ENCODE measurements around the gene TENT5C. TPM values are rescaled to one million over a fixed set of nuclear protein-coding genes. Genes with fewer than 3 reads are reported as not detected.
A peak's percentile ranks its signal among the peaks of the same experiment; 100 is the strongest.
"Not testable (repeated sequence)": the region's sequence is repeated elsewhere in the genome, so short reads cannot be mapped to it uniquely, and the experiment has no call there.

The TENT5C gene
- 4.5 and 6.3 TPM in 2 replicates for total RNA-seq (2014; rRNA removed; shearing (Covaris generic))

DNA sequence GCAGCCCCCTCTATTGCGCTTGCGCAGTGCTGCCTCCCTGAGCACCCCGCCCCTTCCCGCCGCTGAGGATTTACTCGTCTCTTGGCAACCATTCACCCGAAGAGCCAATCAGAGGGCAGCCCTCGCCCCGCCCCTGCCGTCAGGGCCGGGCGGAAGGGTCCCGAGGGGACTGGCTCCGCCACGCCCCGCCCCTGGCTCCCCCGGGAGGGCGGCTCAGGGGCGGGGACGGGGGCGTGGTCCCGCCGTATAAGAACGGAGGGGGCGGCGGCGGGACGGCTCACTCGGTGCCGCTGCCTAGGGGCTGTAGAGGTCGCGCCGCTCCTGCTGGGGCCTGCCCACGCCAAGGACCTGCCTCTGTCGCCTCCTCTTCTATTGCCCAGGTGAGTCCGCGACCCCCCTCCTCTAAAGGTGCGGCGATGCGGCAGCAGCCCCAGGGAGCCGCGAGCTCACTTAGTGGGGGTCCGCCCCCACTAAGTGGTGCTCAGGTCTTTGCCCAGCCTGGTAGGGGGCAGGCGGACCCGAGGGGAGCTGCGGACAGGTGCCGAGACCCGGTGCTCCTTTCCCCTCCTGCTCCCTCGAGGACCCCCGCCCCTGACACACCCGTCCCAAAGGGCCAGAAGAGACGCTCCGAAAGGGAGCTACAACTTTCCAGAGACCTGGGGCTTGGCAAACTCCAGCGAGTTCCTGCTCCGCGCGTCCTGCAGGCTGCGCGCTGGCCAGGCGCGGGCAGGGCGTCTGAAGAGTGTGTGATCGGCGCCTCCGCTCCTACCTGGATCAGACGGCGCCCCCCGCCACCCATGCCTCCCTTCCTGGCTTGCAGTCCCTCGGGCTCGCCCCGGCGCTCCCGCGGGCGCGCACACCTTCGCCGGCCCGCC lies at the start of gene TENT5C:
TENT5C (plus strand) TSS at position 275 of the 875 bp plus-strand sequence. CDS start 16,821 bp downstream, outside the sequence.
- DNase-seq (ENCODE audit: low read depth), result peak; percentile 98

DNA sequence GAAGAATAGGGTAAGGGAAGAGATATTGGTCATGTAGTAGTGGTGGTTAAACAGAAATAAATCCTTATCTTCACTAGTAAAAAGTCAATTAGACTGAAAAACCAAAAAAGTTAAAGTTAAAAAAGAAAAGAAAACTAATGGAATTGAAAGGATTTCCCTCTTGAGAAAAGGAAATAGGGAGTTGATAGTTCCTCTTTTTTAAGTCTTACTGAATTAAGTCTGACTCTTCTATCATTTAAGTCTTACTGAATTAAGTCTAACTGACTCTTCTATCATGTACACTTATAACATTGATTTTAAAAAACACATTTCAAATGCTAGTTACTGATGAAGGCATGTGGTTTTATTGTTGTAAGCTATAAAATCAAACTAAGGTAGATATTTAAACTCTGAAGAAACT lies 49.5 kb upstream of the TENT5C start:
- DNase-seq (ENCODE audit: low read depth), result no peak

DNA sequence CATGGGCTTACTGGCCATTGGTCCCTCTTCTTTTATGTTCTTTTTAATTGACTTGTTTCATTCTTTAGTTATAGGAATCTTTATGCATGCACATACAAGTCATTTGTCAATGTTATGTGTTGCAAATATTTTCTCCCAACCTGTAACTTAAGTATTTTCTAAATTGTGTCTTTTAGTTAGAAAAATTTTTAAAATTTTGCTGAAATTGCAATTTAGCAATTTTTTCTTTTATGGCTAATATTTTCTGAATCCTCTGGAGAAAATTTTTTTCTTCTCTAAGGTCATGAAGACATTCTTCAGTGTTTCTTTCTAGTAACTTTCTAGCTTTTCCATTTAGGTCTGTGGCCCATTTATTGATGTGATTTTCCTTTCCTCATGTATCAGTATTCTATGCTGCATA lies 48.9 kb upstream of the TENT5C start:
- DNase-seq (ENCODE audit: low read depth), result no peak

DNA sequence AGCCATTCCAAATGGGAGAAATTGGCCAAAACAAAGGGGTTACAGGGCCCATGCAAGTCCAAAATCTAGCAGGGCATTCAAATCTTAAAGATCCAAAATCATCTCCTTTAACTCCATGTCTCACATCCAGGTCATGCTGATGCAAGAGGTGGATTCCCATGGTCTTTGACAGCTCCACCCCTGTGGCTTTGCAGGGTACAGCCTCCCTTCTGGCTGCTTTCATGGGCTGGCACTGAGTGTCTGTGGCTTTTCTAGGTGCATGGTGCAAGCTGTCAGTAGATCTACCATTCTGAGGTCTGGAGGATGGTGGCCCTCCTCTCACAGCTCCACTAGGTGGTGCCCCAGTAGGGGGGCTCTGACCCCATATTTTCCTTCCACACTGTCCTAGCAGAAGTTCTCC lies 47.4 kb upstream of the TENT5C start:
- DNase-seq (ENCODE audit: low read depth), result not testable (repeated sequence)

DNA sequence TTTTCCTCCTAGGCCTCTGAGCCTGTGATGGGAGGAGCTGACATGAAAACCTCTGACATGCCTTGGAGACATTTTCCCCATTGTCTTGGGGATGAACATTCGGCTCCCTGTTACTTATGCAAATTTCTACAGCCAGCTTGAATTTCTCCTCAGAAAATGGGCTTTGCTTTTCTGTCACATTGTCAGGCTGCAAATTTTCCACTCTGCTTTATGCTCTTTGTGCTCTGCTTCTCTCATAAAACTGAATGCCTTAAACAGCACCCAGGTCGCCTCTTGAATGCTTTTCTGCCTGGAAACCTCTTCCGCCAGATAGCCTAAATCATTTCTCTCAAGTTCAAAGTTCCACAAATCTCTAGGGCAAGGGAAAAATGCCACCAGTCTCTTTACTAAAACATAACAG lies 46.7 kb upstream of the TENT5C start:
- DNase-seq (ENCODE audit: low read depth), result no peak

DNA sequence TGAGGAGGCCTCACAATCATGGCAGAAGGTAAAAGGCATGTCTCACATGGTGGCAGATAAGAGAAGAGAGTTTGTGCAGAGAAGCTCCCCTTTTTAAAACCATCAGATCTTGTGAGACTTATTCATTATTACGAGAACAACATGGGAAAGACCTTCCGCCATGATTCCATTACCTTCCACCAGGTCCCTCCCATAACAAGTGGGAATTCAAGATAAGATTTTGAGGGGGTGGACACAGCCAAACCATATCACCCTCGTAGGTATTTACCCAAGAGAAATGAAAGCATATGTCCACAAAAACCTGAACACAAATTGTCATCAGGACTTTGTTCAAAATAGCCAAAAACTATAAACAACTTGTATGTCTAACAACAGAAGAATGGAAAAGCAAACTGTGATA lies 45.9 kb upstream of the TENT5C start:
- DNase-seq (ENCODE audit: low read depth), result no peak

DNA sequence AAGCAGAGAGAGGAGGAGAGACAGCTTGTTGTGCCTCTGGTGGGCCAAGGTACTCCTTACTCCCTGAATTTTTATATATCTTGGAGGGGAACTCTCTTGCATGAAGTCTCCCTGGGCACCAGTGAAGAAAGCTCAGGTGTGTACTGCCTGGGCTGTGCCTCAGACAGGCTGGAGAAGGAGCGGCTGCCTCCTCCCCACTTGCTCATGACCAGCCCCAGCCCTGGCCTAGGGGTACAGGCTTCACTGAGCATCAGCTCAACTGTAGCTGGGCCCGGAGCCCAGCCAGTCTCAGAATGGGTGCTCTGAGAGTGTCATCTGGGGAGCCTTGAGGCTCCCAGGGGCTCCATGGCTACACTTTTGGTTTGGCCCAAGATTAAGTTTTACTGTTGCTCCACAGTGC lies 44.8 kb upstream of the TENT5C start:
- DNase-seq (ENCODE audit: low read depth), result no peak

DNA sequence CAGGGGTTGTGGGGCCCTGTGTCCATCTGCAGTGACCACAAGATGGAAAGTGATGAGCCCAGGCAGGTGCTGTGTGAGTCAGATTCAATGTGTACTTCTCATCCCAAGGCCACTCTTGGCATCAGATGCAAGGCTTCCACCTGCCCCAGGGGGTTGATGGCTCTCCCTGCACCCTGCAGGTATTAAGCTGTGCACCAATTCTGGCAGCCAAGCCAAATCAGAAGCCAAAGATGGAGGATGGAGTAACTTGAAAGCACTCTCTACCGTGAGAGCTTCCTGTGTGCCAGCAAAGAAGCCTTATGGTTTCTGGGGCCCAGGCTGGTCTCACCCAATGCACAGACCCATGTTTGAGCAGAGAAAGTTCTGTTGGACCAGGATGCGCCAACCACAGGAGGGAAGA lies 44.3 kb upstream of the TENT5C start:
- no peak for DNase-seq (ENCODE audit: low read depth)

DNA sequence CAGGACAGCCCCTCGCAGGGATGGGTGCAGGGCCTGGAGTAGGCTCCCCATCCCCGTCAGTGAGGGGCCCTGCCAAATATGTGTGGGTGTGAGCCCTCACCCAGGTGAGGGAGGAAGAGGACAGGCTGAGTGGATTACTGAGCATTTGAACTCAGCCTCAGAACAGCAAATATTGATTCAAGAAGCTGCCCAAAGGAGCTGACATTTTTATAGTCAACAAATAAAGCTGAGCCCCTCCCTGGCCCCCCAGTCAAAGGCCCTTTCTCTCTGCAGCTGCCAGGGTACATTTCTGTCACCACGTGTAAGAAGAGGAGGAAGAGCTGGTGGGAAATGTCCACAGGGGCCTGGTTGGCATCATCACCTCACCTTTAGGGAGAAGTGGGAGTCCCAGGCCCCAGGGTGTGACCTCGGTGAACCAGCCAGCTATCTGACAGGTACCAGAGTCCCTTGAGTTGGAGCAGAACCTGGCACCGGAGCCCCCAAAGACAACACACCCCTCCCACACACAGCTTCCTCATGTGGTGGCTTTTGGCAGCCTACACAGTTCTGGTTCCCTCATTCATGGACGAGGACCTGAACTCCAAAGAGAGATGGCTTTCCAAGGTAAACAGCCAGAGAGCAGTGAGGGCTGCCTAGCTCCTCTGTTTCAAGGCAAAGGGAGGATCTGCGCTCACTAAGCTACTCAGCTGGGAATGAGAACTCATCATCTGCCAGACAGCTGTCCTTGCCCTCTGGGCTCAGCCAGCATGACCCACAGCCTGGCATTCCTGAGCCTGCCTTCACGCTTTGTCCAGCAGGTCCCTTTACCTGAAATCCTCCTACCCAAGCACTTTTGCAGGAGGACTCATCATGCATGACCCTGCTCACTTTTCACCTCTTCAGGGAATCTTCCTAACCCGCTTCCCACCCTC lies 43.0 kb upstream of the TENT5C start:
- no peak for DNase-seq (ENCODE audit: low read depth)

DNA sequence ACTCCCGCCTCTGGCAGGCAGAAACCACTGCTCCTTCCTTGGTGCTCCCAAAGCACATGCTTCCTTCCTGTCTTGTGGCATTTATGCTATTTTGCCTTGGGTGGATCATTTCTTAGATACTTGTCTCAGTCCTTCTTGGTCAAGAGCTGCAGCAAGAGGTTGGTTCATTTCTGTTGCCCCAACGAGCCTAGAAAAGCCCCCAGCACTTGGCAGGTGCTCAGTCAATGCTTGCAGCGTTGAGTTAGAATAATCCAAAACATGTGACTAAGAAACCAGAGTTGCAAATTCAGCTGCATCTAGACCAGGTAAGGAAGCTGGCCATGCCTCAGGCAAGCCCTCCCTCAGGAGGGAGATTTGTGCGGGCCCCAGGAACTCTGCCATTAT lies 42.4 kb upstream of the TENT5C start:
- DNase-seq (ENCODE audit: low read depth), result no peak

DNA sequence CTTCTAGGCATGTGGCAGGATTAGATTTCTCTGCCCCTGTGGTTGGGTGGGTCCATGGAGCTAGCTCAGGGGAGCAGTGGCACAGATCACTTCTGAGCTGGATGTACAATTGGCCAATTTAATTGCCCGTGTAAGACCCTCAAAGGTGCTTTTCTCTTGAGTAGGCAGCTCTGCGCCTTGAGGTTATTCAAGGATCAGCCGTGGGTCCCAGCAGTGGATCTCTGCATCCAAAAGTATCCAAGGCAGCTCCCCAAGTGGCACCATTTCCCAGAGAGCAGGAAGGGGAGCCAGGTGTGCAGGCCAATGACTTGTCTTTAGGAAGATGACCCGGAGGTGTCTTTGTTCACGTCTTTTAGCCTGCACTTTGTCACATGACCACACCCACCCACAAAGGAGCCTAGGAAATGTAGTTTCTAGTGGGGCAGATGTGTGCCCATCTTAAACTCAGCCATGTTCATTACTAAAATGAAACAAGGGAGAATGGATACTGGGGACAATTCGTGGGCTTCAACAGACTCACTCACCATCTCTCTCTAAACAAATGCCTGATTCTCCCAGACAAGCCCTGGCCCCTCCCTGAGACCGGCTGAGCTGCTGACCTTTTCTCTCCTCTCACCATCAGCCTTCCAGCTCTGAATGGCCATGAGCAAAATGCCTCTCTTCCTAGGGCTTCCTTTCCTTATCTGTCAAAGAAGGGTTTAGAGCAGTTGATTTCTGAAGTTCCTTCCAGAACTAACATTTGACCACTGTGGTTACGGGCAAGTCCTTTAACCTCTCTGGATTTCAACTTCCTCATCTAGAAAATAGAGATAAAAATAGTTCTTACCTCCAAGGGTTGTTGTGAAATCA lies 41.4 kb upstream of the TENT5C start:
- no peak for DNase-seq (ENCODE audit: low read depth)

DNA sequence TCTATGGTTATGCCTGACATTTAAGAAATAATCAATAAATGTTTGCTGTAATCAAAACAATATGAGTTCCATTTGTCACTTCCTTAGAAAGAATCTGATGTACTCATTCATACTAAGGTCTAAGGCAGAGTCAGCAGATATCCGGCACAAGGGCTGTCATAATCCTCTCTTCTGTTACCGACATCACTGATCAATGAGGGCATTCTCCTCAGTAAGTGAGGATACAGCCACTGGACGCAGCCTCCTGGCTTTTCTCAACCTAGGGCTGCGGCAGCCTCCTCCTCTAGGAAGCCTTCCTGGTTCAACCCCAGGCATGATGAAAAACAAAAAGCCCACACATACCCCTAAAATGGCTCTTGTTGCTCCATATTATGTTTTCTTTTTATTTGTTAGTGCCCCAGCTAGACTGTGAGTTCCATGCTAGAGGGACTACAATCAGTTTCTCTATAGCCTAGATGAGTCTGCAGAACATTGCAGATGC lies 40.7 kb upstream of the TENT5C start:
- DNase-seq (ENCODE audit: low read depth), result no peak

DNA sequence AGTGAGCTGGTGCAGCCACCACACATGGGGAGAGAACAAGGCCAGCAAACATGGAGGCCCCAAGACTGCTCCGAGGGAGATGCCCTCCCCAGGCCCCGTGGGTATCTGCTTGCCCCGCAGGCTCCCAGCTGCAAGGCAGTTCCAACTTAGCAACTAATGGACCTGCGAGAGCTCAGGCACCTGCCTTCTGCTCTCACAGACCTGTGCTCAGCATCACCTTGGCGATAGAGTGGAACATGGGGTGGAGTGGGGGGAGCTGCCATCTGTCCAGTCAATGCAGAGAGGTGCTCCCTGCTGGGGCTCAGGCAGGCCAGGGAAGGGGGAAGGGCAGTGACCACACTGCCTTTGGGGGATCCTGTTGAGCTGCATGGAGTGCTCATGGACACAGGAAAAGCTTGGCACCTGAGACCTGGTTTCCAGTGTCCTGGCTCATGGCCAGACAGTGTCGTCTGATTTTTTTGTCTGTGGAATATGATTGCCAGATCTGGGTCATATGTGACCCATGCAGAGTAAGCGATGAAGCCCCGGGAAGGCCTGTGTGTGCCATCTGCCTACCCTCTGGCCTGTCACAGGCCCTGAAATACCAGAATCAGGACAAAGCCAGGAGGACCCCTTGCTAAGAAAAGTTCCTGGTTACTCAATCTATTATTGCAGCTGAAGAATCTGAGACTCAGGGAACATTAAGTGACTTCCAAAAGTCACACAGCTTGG lies 39.9 kb upstream of the TENT5C start:
- no peak for DNase-seq (ENCODE audit: low read depth)

DNA sequence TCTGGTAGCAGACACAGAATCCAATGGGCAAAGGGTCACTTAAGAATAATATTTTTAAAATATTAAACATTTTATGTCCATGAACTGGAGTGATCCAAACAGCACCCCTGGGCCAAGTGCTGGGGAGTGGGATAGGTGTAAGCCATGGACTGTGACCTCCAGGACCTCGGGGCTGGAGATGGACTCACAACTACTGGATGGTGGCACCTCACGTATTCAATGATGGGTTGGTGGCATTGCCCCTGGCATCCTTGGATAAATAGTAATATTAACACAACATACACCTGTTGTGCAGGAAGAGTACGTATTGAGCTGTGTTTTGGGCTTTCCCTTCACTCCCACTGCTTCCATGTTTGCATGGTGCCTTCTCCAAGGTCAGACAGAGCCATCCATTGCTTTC lies 39.3 kb upstream of the TENT5C start:
- DNase-seq (ENCODE audit: low read depth), result no peak

DNA sequence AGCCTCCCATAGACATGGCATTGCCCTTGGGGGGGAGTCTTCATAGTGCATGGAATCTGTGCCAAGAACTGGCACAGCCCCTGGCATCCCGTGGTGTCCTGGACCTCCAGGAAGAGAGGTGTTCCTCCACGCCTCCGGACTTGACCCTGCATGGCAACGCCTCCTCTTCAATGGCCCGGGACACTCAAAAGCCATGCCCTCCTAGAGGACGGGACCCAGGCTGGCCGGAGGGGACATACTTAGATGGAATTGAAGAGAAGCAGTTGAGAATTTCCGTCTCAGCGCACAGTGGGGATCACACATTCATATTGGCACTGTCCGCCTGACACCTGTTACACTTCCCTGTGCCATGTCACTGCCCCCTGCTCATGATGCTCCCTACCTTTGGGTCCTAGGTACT lies 38.4 kb upstream of the TENT5C start:
- no peak for DNase-seq (ENCODE audit: low read depth)

DNA sequence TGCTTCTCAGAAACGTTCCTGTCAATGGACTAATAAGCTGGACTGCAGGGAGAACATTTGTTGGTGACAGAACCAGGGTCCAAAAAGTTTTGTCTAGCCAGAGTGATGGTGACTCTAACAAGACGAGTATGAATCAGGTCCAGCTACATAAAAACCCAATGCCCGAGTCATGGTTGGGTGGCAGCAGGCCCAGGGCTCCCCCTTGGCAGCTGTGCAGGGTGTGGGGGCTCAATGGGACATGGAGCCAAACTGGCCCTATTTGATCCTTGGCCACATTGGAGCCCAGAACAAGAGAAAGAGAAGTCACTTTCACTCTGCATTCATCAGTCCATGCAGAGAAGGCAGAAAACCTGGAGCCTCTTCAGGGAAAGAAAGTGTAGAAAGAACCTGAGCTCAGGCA lies 37.9 kb upstream of the TENT5C start:
- no peak for DNase-seq (ENCODE audit: low read depth)

DNA sequence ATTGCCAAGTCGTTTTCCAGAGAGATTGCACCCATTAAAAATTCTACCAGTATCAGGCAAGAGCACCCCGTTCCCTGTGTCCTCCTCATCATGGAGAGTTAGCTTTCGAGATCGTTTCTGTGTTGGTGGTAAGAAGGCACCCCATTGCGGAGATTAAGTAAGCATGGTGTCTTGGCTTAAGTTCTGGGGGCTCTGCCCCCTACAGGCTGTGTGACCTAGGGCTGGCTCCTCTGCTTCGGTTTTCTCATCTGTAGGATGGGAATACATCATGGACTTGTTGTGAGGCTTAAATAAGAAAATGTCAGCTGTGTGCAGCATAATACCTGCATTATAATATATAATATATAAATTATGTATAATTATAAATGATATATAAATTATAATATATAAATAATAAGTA lies 36.8 kb upstream of the TENT5C start:
- DNase-seq (ENCODE audit: low read depth), result no peak

DNA sequence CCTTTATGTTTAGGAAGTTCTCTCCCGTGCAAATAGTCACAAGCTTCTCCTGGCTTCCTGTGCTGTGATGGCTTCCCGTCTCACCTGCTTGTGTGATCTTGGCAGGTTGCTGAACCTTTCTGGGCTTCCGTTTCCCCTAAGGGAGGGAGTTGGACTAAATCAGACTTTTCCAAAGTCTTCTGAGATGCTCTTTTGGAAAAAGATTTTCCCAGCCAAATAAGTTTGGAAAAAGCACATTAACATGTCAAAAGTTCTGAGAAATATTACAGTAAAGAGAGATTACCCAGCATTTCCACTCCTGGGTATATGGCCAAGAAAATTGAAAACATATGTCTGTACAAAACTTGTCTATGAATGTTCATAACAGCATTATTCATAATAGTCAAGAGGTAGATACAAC lies 36.0 kb upstream of the TENT5C start:
- no peak for DNase-seq (ENCODE audit: low read depth)

DNA sequence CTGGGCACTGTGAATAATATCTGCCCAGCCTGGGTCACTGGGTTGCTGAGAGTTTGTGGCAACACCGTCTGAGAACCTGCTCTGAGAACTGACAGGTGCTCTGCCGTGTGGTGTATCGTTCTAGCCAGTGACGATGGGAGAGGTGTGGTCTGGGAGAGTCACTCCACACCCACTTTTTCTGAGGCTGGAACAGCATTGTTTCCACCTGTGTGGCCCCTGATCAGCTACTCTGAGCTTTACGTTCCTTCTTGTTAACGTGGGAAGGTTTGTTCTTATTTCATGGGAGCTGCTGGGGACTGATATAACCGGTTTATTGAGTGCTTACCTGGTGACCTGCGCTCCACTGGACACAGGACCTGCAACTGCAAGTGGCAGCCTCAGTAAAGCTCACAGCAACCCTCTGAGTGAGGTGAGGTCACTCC lies 34.8 kb upstream of the TENT5C start:
- no peak for DNase-seq (ENCODE audit: low read depth)

DNA sequence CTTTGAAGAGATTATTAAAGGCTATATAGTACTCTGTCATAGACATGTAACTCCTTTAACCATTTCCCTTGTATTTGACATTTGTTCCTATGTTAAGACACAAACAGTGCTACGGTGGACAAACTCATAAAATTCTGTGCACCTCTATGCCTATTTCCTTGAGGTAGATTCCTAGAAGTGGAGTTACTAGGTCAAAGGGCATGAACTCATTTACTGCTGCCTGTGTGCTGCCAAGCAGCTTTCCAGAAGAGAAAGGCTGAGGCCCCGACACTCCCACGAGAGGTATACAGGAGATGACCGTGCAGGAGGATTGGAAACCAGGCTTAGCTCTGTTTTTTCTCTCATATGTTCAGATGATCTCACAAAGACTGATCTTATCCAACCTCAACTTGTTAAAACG lies 34.4 kb upstream of the TENT5C start:
- DNase-seq (ENCODE audit: low read depth), result no peak

DNA sequence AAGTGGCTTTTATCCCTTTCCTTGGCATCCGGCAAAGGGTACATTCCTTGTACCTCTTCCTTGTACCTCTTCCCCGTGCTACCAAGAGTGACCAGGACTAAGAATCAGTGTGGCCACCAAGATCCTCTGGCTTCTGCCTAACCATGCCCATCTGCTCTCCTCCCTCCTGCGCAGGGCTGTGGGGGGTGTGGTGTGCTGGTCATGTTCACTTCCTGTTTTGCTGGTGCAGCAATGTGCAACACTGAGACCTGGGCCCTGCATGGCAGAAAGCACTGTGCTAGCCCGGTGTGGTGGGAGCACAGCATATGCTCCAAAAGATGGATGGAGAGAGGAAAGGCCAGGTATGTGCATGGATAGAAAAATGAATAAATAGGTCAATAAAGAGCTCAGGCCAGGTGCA lies 33.3 kb upstream of the TENT5C start:
- no peak for DNase-seq (ENCODE audit: low read depth)
